ENCODE data around the gene KRTAP9-3.
"Not testable (repeated sequence)": the region's sequence is repeated elsewhere in the genome, so short reads cannot be mapped to it uniquely, and the experiment has no call there.

The KRTAP9-3 gene

DNA sequence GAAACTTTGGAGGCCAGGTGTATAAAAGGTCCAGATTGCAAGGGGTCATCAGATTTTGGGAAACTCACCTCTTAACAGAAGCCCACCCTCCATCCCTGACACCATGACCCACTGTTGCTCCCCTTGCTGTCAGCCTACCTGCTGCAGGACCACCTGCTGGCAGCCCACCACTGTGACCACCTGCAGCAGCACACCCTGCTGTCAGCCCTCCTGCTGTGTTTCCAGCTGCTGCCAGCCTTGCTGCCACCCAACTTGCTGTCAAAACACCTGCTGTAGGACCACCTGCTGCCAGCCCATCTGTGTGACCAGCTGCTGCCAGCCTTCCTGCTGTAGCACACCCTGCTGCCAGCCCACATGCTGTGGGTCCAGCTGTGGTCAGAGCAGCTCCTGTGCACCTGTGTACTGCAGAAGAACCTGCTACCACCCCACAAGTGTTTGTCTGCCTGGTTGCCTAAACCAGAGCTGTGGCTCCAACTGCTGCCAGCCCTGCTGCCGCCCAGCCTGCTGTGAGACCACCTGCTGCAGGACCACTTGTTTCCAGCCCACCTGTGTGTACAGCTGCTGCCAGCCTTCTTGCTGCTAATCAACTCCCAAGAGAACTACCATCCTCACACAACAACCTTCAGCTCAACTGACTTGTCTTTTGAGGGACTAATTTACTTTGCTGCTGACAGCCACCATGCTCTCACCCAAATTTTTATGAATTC is at the start of gene KRTAP9-3:
TSS of gene KRTAP9-3 (plus strand) at position 51 of the 707 bp plus-strand sequence. CDS start at position 104, 53 bp downstream.
- peak; percentile 2 for DNase-seq

DNA sequence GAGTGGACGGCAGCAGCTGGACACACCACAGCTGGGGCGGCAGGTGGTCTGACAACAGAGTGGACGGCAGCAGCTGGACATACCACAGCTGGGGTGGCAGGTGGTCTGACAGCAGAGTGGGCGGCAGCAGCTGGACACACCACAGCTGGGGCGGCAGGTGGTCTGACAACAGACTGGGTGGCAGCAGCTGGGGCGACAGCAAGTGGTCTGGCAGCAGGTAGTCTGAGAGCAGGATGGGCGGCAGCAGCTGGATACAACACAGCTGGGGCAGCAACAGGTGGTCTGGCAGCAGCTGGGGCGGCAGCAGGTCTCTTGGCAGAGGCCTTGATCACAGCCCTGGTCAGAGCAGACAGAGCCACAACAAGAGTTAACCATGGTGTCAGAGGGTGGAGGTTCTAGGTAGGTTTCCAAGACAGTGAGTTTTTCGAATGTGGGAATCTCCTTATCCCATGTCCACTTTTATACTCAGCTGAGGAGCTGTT is 47.7 kb upstream of the KRTAP9-3 start, which contains the start of gene KRTAP4-1:
TSS of gene KRTAP4-1 (minus strand) at position 432 of the 482 bp plus-strand sequence. CDS start at position 375, 57 bp downstream.
- DNase-seq: no peak

- DNase-seq: no peak
Observed at GRCh38 chr17:41185001-41185400, 47.2 kb upstream of the KRTAP9-3 start.

DNA sequence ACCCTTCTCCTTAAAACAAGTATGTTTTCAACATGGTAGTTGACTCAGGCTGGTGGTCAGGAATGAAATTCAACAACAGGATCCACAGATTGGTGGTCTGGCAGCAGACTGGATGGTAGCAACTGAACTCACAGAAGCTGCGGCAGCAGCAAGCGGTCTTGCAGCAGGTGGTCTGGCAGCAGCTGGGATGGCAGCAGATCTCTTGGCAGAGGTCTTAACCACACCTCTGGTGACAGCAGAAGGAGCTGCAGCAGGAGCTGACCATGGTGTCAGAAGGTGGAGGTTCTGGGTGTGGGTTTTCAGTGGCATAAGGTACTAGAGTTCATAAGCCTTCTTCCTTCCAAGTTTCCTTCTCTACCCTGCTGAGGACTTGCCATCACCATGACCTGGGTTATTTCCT is 45.4 kb upstream of the KRTAP9-3 start:
- DNase-seq: peak; percentile 3

DNA sequence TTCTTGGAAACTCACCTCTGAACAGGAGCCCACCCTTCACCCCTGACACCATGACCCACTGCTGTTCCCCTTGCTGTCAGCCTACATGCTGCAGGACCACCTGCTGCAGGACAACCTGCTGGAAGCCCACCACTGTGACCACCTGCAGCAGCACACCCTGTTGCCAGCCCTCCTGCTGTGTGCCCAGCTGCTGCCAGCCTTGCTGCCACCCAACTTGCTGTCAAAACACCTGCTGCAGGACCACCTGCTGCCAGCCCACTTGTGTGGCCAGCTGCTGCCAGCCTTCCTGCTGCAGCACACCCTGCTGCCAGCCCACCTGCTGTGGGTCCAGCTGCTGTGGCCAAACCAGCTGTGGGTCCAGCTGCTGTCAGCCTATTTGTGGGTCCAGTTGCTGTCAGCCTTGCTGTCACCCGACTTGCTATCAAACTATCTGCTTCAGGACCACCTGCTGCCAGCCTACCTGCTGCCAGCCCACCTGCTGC is 42.4 kb upstream of the KRTAP9-3 start, which contains the start of gene KRTAP9-1:
TSS of gene KRTAP9-1 (plus strand) at position 51 of the 482 bp plus-strand sequence. CDS start at position 51, 0 bp downstream.
- DNase-seq: not testable (repeated sequence)

- DNase-seq: peak; percentile 17
Observed at GRCh38 chr17:41190328-41190727, 41.9 kb upstream of the KRTAP9-3 start.

- no peak for DNase-seq
Observed at GRCh38 chr17:41196068-41196467, 36.2 kb upstream of the KRTAP9-3 start.

- DNase-seq: no peak
Observed at GRCh38 chr17:41199421-41200078, 32.7 kb upstream of the KRTAP9-3 start.

DNA sequence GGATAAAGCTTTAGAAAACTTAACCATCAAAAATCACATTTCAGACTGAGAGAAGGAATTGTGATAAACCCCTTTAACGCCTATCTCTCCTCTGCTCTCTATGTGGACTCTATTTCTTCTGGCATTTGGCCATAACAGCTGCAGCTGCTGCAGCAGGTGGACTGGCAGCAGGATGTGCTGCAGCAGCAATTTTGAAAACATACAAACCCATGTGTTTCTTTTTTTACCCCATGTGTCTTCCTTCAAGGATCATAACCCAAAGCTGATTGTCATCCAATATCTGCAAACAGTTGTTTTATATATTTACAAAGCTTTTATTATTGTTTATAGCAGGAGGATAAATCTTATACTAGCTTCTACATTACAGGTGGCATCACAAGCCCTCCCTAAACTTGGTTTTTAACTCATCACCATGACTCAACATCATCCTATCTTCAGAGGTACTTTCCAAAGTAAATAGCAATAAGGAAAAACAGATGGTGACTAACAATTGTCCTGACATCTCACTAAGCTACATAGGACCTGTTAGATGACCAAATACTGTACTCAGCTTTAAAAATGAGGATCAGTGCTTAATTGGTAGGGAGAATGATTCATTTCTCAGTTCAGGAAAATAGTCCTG is 20.3 kb upstream of the KRTAP9-3 start:
- peak; percentile 42 for DNase-seq

GRCh38 chr17:41212524-41213169 is 19.6 kb upstream of the KRTAP9-3 start:
- peak; percentile 62 for DNase-seq

DNA sequence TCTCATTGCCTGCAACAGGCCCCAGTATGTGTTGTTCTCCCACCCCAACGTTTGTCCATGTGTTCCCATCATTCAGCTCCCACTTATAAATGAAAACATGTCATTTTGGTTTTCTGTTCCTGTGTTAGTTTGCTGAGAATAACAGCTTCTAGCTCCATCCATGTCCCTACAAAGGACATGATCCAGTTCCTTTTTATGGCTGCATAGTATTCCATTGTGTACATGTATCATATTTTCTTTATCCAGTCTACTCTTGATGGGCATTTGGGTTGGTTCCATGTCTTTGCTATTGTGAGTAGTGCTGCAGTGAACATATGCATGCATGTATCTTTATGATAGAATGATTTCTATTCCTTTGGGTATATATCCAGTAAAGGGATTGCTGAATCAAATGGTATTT is 16.6 kb upstream of the KRTAP9-3 start:
- no peak for DNase-seq

DNA sequence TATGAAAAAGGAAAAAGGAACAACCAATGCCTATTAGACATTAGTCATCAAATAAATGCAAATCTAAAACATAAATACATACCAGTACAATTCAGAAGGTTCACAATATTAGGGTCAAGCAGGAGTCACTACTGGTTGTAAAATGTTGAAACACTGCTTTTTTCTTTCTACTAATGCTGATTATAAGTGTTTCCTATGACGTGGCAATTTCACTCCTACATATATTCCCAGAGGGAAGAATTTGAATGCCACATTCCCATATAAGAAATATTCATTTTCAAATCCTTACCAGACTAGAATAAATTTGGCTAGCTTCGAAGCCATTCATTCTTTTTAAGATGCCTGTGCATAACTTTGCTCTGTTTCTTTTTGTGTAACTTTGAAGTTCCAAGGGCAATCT is 8.4 kb upstream of the KRTAP9-3 start:
- no peak for DNase-seq

- no peak for DNase-seq
Observed at GRCh38 chr17:41226051-41226450, 6.2 kb upstream of the KRTAP9-3 start.

GRCh38 chr17:41226598-41227095 is 5.6 kb upstream of the KRTAP9-3 start, which contains the start of gene KRTAP9-2:
Gene KRTAP9-2, plus strand, starts transcription at chr17:41226648. Its CDS starts 7 bp downstream, at chr17:41226655.
- DNase-seq: not testable (repeated sequence)

DNA sequence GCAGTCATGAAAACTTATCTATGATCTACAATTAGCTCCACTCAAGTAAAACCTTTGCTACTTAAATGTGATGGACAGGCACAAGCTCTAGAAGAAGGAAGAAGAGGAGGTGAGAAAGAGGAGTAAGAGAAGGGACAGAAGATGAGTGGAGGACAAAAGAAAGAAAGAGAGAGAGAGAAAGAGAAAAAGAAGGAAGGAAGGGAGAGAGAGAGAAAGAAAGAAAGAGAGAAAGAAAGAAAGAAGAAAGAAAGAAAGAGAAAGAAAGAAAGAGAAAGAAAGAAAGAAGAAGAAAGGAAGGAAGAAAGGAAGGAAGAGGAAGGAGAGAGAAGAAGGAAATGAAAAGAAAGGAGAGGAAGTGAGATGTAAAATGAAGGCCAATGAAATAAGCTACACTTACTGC is 2.2 kb upstream of the KRTAP9-3 start:
- no peak for DNase-seq

DNA sequence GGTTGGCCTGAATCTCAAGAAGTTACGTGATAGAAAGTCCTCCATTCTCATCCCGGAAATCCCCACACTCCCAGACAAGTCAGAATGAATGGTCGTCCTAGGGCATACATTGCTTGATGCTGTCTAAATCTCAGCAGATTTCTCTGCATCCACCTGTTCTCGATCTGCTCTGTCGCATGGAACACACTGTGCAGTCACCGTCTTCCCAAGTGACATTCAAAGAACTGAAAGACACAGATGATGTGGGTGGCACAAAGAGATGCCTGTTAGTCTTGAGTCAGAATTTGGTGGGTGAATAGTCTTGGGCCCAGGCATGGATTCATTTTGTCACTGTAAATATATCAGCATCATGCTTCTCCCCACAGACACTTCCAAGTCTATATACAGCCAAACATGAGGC is 518 bp upstream of the KRTAP9-3 start:
- DNase-seq: no peak

- DNase-seq: not testable (repeated sequence)
Observed at GRCh38 chr17:41237116-41237515, 4.9 kb downstream of the KRTAP9-3 start.

DNA sequence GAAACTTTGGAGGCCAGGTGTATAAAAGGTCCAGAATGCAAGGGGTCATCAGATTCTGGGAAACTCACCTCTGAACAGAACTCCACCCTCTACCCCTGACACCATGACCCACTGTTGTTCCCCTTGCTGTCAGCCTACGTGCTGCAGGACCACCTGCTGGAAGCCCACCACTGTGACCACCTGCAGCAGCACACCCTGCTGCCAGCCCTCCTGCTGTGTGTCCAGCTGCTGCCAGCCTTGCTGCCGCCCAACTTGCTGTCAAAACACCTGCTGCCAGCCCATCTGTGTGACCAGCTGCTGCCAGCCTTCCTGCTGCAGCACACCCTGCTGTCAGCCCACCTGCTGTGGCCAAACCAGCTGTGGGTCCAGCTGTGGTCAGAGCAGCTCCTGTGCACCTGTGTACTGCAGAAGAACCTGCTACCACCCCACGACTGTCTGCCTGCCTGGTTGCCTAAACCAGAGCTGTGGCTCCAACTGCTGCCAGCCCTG is 5.7 kb downstream of the KRTAP9-3 start, which contains the start of gene KRTAP9-8:
TSS of gene KRTAP9-8 (plus strand) at position 51 of the 489 bp plus-strand sequence. CDS start at position 104, 53 bp downstream.
- peak; percentile 7 for DNase-seq

DNA sequence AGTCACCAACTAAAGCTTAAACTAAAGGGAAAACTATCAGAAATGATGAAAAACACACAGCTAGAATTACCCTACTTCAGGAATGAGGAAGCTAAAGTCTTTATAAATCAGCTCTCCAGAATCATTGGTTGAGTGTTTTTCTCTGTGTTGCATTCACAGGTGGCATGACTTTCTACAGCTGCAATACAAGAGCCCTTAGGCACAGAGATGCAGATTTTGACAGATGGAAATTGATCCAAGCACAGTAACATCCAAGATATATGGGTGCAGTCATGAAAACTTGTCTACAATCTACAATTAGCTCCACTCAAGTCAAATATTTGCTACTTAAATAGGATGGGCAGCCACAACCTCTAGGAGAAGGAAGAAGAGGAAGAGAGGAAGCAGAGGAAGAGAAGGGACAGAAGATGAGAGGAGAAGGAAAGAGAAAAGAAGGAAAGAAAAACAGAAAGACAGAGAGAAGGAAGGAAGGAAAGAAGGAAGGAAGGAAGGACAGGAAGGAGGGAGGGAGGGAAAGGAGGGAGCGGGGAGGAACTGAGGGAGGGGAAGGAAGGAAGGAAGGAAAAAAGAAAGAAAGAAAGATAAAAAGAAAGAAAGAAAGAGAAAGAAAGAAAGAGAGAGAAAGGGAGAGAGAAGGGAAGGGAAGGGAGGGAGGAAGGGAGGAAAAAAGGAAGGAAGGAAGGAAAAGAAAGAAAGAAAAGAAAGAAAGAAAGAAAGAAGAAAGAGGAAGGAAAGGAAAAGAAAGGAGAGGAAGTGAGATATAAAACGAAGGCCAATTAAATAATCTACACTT is 14.9 kb downstream of the KRTAP9-3 start:
- not testable (repeated sequence) for DNase-seq

GRCh38 chr17:41249637-41250240 is 17.5 kb downstream of the KRTAP9-3 start, which contains the start of gene KRTAP9-4:
Gene KRTAP9-4, plus strand, starts transcription at chr17:41249687. Its CDS starts 34 bp downstream, at chr17:41249721.
- peak; percentile 1 for DNase-seq

DNA sequence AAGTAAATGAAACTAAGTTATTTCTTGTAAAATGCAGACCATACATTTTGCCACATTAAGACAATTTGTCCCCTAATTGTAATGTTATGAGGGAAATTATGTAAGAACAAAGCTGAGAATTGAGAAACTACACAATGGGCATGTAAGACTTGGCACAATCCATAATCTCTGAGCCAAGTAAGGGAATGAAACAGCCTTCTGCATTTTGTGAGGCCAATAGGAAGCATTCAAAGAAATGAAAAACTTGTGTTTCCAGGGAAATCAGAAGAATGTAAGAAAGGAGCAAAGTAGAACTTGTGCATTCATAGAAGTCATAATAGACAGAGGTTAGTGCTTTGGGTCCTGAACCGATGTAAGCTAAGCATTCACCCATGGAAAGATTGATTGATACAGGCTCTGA is 19.0 kb downstream of the KRTAP9-3 start:
- no peak for DNase-seq

Measured in NCI-H69 (cell line).